Raji (cell line): ENCODE data around the gene AMDHD1.

Experiments
- POLR2A ChIP-seq: IDR thresholded peaks from 2 replicates; pipeline ENCODE4 v1.6.1; 2011; ENCODE audit warnings: low read depth, low read length, control low read depth; ENCODE audit not compliant: insufficient read depth

AMDHD1 gene

DNA sequence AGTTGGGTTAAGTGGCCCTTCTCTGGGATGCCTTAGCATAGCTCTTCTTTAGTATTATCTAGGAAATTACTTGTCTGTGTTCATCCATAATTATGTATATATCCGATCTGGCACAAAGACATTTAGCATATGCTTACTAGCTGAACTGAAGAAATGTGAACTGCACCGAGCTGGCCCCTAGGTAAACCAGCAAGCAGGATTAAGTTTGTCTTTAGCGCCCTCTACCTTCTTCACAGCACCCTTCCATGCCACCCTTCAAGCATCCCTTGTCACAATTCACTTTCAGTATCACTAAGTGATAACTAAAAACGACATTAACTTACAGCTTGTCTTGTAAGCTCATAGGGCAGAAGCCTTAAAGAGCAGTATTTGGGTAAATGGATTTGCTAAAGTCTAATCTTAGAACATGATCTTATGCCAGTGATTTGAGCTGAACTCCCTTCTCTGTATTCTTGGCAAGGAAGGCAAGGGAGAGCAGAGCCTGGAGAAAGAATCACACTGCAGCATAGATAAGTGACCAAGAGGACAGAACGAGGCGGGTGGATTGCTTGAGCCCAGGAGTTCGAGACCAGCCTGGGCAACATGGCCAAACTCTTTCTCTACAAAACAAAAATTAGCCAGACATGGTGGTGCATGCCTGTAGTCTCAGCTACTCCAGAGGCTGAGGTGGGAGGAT lies 55.6 kb downstream of the AMDHD1 start:
- TF ChIP-seq POLR2A, result no peak

DNA sequence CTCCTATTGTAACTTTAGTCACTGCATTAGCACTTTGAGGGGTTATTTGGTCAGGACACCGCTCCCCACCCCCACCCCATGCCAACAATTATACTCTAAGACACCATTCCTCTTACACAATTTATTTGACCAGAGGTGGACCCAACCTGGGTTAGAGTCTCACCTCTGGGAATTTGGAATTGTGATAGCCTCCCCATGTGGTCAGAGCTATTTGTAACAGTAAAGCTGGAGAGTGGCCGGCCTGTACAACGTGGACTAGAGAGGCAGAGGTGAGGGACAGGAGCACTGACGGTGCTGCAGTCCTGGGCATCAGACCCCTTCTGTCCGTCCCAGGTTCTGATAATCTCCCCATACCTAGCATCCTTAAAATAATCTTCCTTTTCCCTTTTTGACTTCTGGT lies 56.4 kb downstream of the AMDHD1 start:
- no peak for TF ChIP-seq POLR2A

DNA sequence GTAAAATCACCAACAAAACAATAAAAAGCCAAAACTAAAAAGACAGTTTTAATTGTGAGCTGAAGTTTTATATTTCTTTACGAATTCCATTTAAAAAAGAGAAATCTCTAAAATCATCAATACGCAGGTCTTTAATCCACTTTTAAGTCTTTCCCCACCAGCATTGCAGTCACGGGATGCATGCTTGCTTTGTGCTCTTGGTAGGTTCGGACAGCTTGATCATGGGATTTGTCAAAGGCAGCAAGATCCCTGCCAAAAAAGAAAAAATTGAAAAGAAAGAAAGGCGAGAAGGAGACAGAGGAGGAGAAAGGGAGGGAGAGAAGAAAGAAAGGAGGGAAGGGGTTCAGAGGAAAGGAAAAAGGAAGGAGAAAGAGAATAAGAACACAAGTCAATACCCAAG lies 57.7 kb downstream of the AMDHD1 start:
- TF ChIP-seq POLR2A, result no peak

DNA sequence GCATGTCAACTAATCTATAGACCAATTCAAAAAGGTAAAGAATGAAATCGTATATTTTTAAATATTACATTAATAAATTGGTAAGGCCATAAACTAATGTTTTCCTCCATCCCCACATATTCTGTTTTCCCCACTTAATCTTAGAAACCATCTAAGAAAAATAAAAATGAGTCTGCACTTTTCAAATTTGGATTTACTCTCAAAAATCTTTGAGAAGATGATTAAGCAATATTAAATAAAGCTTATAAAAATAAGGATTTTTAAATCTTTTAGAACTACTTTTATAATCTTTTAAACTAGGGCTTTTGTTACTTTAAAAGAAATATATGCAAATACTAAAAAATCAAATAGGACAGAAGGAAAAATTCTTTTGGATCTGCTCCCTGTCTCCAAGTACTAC lies 63.6 kb downstream of the AMDHD1 start:
- TF ChIP-seq POLR2A, result no peak

DNA sequence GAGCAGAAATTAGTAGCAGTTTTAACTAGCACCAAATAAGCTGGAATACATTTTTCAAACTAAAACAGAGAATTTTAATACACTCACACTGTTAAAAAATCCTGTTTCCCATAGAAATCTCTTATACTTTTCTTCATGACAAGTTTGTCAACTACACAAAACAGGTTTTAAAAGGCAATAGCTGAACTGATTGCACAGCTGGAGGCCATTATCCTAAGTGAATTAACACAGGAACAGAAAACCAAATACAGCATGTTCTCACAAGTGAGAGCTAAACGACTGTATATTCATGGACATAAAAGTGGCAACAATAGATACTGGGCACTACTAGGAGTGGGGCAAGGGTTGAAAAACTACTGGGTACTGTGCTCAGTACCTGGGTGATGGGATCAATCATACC lies 64.6 kb downstream of the AMDHD1 start:
- TF ChIP-seq POLR2A, result no peak

DNA sequence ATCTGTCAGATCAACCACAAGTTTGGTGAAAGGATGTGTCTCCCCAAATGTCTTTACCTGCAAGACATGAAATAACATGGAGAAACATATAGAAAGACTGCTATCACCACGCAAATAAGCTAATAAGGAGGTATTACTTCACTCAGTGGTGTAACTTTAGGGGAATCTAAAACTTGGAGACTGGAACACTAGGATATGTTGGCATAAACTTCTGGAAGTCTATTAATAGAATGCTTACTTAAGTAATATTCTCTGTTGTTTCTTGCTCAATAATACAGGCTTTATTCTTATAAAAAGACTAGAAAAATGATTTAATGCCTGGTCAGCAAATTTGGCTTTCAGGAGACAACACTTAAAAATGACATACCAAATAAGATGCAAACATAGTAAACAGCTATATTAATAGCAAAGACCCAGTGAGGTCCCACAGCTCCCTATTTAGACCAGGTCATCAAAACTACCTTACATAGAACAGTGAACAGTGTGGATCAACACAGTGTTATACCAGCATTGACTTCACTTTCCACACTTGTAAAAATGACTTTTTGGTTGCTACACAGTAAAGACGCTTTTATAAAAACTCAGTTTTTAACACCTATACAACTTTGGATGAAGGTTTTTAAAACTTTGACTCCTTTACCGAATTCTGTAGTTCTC lies 71.9 kb downstream of the AMDHD1 start:
- TF ChIP-seq POLR2A, result no peak

DNA sequence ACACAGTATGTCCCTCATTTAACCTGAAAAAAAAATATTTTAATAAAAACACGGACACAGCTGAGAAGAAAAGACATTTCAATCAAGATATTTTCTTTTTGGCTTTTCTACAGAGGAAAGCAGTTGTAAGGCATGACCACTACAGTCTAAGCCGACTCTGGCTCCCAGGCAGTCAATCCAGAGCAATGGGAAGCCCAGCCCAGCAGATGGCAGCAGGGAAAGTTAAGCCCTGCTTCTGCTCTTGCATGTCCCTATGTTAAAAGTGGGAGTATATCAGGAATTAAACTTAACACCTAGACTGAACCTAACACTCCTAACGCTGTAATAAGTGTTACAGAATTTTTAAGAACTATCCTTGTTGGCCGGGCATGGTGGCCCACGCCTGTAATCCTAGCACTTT lies 72.5 kb downstream of the AMDHD1 start:
- no peak for TF ChIP-seq POLR2A
